Mucosa of descending colon (tissue), 3 donors: ENCODE results near the gene TTC7B. TPM values are rescaled to one million over a fixed set of nuclear protein-coding genes. Genes with fewer than 3 reads are reported as not detected.

Source experiments
- ATAC-seq: fragments of 200-7000 bp; cut with Tn5 transposase; one replicate; pipeline ENCODE4 v1.9.1; 2020; ENCODE audit warnings: mild to moderate bottlenecking, moderate library complexity
- DNase-seq, 3 donors: peaks; one replicate each; pipeline ENCODE4 v3.0.0-alpha.2; 2020
- H3K36me3 ChIP-seq: fragments of 200-600 bp; one replicate; pipeline ENCODE4 v1.8.0; 2021; ENCODE audit warnings: low read depth, mild to moderate bottlenecking
- H3K4me1 ChIP-seq: fragments of 200-600 bp; one replicate; pipeline ENCODE4 v1.8.0; 2021; ENCODE audit warnings: low read depth, mild to moderate bottlenecking
- H3K4me3 ChIP-seq: fragments of 200-600 bp; one replicate; pipeline ENCODE4 v1.8.0; 2021; ENCODE audit warnings: mild to moderate bottlenecking
- H3K9me3 ChIP-seq: fragments of 200-600 bp; one replicate; pipeline ENCODE4 v1.8.0; 2021; ENCODE audit warnings: mild to moderate bottlenecking
- CTCF ChIP-seq: fragments of 200-600 bp; IDR thresholded peaks from one replicate; pipeline ENCODE4 v1.8.0; 2022; ENCODE audit warnings: antibody characterized with exemption, mild to moderate bottlenecking
- intact Hi-C, 2 donors: fragments of 100-400 bp; cut with DNase I in 1 of 2; cut with micrococcal nuclease in 1 of 2; formaldehyde crosslinking; loops; one replicate each; pipeline versions ENCODE4 v1.11.0 to v1.11.1; 2022; cut with DNase I, micrococcal nuclease
- total RNA-seq, 3 donors: library from RNA; stranded (reverse); fragmentation: NEBNext Ultra II Directional in 2 of 3; extraction: Animal tissue kit (Norgen Biotek cat#: 25700) in 2 of 3; gene quantifications; one replicate each; pipeline versions ENCODE4 v1.2.1 to v1.2.4, GENCODE V29; 2021 to 2023
- donor health status: DM: no; HTN: no; CAD: no; lungs with moderate emphysema.
- donor health status: DM: no; HTN: no; CAD: no.
- donor health status: DM: no; HTN: yes; CAD: no.

Gene TTC7B
- total RNA-seq, 3 donors from 2014 or later: 6.0 to 72.8 (median 10.0) TPM

- H3K4me1 ChIP-seq: no peaks in the 10 kb centered on the region
- intact Hi-C loops: no loop called here
- no peak for DNase-seq
- no peak overlapping the region for H3K4me3 ChIP-seq
- H3K36me3 ChIP-seq: no peaks in the 10 kb centered on the region
- ATAC-seq: no peak
- no peak for TF ChIP-seq CTCF
- H3K9me3 ChIP-seq: peaks cover 5% of the 10 kb centered on the region
These were observed 65.5 kb downstream of the TTC7B start for GRCh38 chr14:90750701-90751100.

GRCh38 chr14:90750191-90750590, 66.0 kb downstream of the TTC7B start:
- H3K9me3 ChIP-seq: peaks cover 5% of the 10 kb centered on the region
- no peak for DNase-seq
- H3K36me3 ChIP-seq: no peaks in the 10 kb centered on the region
- no peak for TF ChIP-seq CTCF
- H3K4me3 ChIP-seq: no peak overlapping the region
- intact Hi-C loops: no loop called here
- no peaks in the 10 kb centered on the region for H3K4me1 ChIP-seq
- ATAC-seq: no peak

GRCh38 chr14:90747909-90748308, 68.3 kb downstream of the TTC7B start:
- H3K9me3 ChIP-seq: peaks cover 5% of the 10 kb centered on the region
- no peak for ATAC-seq
- intact Hi-C loops: no loop called here

GRCh38 chr14:90743826-90744225, 72.4 kb downstream of the TTC7B start:
- TF ChIP-seq CTCF: no peak
- ATAC-seq (no peak), DNase-seq (no peak)
- Histone ChIP-seq H3K4me1 (no peaks in the 10 kb centered on the region), H3K36me3 (no peaks in the 10 kb centered on the region), H3K9me3 (no peaks in the 10 kb centered on the region), H3K4me3 (no peak overlapping the region)
- intact Hi-C loops: no loop called here

More at GRCh38 chr14:90747909-90748308, 68.3 kb downstream of the TTC7B start:
- no peaks in the 10 kb centered on the region for H3K4me1 ChIP-seq
- TF ChIP-seq CTCF: no peak
- no peaks in the 10 kb centered on the region for H3K36me3 ChIP-seq
- no peak for DNase-seq
- no peak overlapping the region for H3K4me3 ChIP-seq

- no peaks in the 10 kb centered on the region for H3K9me3 ChIP-seq
- H3K4me1 ChIP-seq: no peaks in the 10 kb centered on the region
- DNase-seq (no peak), ATAC-seq (no peak)
- TF ChIP-seq CTCF: no peak
- no peaks in the 10 kb centered on the region for H3K36me3 ChIP-seq
- H3K4me3 ChIP-seq: no peak overlapping the region
- intact Hi-C loops: no loop called here
These were observed 72.8 kb downstream of the TTC7B start for GRCh38 chr14:90743425-90743824.

- no peak for TF ChIP-seq CTCF
- intact Hi-C loops: no loop called here
- no peaks in the 10 kb centered on the region for H3K9me3 ChIP-seq
These were observed 73.5 kb downstream of the TTC7B start for GRCh38 chr14:90742729-90743128.

More at GRCh38 chr14:90742729-90743128, 73.5 kb downstream of the TTC7B start:
- no peaks in the 10 kb centered on the region for H3K4me1 ChIP-seq
- DNase-seq: no peak
- no peak for ATAC-seq
- no peaks in the 10 kb centered on the region for H3K36me3 ChIP-seq
- H3K4me3 ChIP-seq: no peak overlapping the region
